AG10803 (cell line): ENCODE measurements around the gene LCLAT1.

Source experiments
- DNase-seq: peaks from one replicate; pipeline ENCODE4 v3.0.0; 2010; ENCODE audit warnings: low read depth
- H3K4me3 ChIP-seq: 2 replicates; pipeline ENCODE4 v1.5.1; 2011; ENCODE audit warnings: mild to moderate bottlenecking, low read length, control low read depth
- CTCF ChIP-seq: conservative IDR thresholded peaks from 2 replicates; pipeline ENCODE4 v1.5.1; 2011; ENCODE audit warnings: mild to moderate bottlenecking, low read length, control low read depth, inconsistent platforms

Gene LCLAT1

GRCh38 chr2:30643674-30644073 is 196.6 kb downstream of the LCLAT1 start:
- DNase-seq: no peak
- no peak overlapping the region for H3K4me3 ChIP-seq
- no peak for TF ChIP-seq CTCF

DNA sequence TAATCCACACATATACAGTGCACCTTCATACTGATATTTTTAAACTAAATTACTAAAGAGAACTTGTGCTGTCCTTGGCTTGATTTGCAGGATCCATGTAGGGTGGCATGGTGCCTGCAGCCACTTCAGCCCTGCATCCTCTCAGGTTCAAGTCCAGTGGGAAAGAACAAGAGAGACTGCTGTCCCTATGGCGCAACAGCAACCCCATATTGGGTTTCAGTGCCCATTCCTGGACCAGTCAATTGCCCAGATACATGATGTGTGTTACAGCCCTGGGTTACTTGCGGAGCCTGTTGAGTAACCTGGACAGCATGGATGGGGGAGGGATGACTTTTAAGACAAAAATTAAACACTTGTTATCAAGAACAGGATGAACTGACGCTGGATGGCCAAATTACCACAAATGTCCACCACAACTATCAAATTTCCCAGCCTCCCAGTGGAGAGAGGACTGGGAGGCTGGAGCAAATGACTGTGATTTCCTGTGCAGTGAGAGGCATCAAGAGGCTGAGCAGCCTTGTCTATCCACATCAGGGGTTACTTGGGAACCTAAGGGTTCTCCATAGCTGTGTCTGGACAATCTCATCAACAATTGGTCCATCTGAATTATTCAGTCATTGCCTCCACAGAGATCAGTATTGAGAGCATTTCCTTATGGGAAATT is 198.2 kb downstream of the LCLAT1 start:
- no peak for TF ChIP-seq CTCF
- no peak overlapping the region for H3K4me3 ChIP-seq
- no peak for DNase-seq

DNA sequence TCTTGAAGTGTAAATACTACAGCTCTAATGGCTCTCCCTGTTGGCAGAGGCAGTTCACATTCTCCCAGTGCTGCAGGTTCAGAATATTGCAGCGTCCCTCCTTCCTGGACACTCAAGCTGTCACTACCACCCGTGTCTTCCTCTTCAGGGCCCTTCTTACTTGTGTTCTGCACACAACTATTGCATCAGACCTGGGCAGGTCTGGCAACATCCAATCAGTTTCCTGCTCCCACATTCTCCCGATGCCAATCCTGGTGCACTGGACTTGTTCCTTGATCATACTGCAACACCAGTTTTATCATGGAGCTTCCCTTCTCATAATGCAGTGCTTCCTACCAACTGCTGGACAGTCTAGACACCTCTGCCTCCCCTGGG is 198.7 kb downstream of the LCLAT1 start:
- TF ChIP-seq CTCF: no peak
- no peak overlapping the region for H3K4me3 ChIP-seq
- no peak for DNase-seq

DNA sequence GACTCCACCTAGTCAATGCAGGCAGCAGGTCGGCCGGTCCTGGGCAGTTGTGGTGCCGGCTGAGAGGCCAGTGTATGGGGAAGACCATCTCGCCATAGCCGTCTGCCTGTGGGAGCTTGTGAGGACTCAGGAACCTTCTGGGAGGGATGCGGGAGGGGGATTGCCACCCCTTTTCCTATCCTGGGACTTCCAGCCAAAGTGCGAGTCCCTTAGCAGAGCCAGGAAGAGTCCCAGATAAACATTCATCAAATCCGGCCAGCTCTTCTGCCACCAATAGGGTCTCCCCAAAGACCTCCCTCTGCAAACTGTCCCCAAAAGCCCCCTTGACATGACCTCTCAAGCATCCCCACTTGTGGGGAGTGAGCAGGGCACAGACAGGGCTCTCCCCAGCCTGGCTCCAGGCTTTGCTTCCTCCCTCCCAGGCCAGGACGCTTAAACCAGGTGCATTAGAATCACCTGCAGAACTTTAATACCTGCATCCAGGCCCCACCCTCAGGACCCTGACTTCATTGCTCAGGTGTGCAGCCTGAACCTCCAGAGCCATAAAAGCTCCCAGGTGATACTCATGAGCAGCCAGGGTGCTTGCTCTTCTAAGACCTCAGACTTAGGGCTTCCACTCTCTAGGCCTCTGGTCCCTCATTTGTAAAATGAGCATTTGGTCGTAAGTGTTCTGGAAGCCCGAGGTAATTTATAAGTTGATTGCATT is 200.9 kb downstream of the LCLAT1 start:
- H3K4me3 ChIP-seq: no peak overlapping the region
- no peak for TF ChIP-seq CTCF
- DNase-seq: no peak

DNA sequence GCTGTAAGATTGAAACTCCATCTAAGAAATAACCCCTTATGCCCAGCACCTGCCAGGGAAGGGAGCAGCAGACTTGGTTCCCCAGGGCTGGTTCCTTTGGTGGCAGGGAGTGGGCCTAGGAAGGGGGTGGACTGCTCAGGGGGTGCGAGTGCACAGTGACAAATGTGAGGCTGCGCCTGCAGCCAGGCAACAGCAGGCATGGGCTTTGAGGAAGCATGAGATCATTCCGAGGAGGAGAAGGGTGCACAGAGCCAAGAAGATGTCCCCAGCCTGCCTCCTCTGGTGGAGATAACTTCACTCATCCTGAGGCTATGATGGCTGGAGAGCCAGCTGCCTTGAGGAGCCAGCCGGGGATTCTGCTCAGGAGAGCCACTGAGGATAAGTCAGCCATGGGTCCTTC is 202.2 kb downstream of the LCLAT1 start:
- no peak for DNase-seq
- TF ChIP-seq CTCF: no peak
- no peak overlapping the region for H3K4me3 ChIP-seq

- TF ChIP-seq CTCF: no peak
- no peak overlapping the region for H3K4me3 ChIP-seq
- DNase-seq: no peak
Measured at GRCh38 chr2:30649828-30650227, 202.8 kb downstream of the LCLAT1 start.

DNA sequence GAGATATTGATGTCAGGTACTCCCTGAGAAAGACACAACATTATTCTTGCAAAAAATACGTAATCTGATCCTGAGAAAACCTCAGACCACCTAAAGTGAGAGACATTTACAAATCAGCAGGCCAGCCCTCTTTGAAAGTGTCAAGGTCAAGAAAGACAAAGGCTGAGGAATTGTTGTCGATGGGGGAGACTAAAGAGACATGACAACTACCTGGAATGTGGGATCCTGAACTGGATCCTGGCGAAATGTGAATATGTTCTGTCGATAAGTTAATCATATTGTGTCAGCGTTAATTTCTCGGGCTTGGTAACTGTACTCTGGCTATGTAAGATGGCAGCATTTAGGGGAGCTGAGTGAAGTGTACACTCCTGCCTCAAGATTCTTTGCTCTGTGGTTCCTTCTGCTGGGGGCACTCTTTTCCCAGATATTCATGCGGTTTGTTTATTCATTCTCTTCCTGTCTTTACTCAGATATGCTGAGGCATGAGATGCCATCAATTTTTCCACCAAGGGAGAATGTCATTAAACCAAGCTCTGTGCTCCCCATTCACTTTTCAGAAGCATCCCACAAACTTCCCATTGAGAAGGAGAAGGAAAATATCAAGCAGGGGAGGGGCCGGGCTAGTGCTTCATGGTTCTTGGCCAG is 205.3 kb downstream of the LCLAT1 start:
- TF ChIP-seq CTCF: no peak
- H3K4me3 ChIP-seq: no peak overlapping the region
- DNase-seq: no peak
